Prostate gland (tissue), 2 donors: ENCODE results near the gene KBTBD12.
"Not testable (repeated sequence)": the region's sequence is repeated elsewhere in the genome, so short reads cannot be mapped to it uniquely, and the experiment has no call there.

Experiments used
- POLR2AphosphoS5 ChIP-seq: sonication (generic); formaldehyde crosslinking; IDR thresholded peaks from one replicate; pipeline ENCODE4 v1.6.1; 2017; ENCODE audit warnings: antibody characterized with exemption
- TF ChIP-seq, protein P1 (sequence below), 4 experiments: fragments of 200-600 bp in 2 of 4; fragments of 450-650 bp in 2 of 4; sonication (generic) in 2 of 4; IDR thresholded peaks; 1 replicate in 3 of 4; 2 replicates in 1 of 4; pipeline ENCODE4 v1.5.1; 2016 to 2019; ENCODE audit warnings: antibody characterized with exemption in 4 of 4, mild to moderate bottlenecking in 2 of 4, moderate library complexity in 2 of 4

DNA sequence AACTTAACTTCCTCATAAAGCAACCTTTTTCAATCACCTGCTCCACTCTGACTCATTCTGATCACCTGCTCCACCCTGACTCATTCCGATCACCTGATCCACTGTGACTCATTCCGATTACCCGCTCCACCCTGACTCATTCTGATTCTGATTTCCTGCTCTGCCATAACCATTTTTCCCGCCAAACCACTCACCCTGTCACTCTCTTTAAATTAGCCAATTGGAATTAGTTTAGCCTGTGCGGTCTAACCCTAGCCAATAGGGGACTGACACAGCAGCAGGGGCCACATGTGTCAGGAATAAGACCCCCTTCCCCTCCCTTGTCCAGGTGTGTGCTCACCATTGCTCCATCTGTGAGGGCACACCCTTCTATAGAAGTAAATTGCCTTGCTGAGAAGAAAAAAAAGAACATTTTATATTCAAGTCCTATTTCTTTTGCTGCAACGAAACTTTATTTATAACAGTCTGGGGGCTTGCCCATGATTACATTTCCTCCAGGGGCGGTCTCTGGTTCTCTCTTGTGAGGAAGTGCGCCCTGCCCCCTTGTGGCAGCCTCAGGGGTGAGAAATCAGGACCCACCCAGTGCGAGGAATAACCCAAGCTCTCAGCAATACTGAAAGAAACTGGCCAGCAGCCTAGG is 24.3 kb upstream of the KBTBD12 start:
- TF ChIP-seq, protein P1, sequence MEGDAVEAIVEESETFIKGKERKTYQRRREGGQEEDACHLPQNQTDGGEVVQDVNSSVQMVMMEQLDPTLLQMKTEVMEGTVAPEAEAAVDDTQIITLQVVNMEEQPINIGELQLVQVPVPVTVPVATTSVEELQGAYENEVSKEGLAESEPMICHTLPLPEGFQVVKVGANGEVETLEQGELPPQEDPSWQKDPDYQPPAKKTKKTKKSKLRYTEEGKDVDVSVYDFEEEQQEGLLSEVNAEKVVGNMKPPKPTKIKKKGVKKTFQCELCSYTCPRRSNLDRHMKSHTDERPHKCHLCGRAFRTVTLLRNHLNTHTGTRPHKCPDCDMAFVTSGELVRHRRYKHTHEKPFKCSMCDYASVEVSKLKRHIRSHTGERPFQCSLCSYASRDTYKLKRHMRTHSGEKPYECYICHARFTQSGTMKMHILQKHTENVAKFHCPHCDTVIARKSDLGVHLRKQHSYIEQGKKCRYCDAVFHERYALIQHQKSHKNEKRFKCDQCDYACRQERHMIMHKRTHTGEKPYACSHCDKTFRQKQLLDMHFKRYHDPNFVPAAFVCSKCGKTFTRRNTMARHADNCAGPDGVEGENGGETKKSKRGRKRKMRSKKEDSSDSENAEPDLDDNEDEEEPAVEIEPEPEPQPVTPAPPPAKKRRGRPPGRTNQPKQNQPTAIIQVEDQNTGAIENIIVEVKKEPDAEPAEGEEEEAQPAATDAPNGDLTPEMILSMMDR (IDR thresholded peaks at IDR 0.05) = not testable (repeated sequence)
- not testable (repeated sequence) for TF ChIP-seq POLR2AphosphoS5
